ENCODE results near the gene VEPH1. TPM values are rescaled to one million over a fixed set of nuclear protein-coding genes. Genes with fewer than 3 reads are reported as not detected.

Gene VEPH1
- total and polyA plus RNA-seq, 2 donors (not counting 1 experiment from before 2014, with no cell fraction given), result not detected

GRCh38 chr3:157488144-157488543 is 15.1 kb downstream of the VEPH1 start:
- no peaks in the 10 kb centered on the region for H3K9me3 ChIP-seq (ENCODE audit: control extremely low read depth in 1 of 3, control insufficient read depth in 2 of 3, insufficient read depth in 1 of 3, low read length in 2 of 3)
- Mint-ChIP-seq H3K27ac (no peak overlapping the region), H3K4me3 (no peak overlapping the region), H3K9me3 (ENCODE audit: insufficient read depth) (no peaks in the 10 kb centered on the region), H3K27me3 (peaks cover 8% of the 10 kb centered on the region), H3K4me1 (no peaks in the 10 kb centered on the region)
- no peak for TF ChIP-seq EZH2 (IDR thresholded peaks at IDR 0.05; ENCODE audit: borderline replicate concordance, insufficient read depth, low read depth, low read length, poor library complexity, severe bottlenecking)
- no peak for TF ChIP-seq CTCF (IDR thresholded peaks at IDR 0.05)
- H3K79me2 ChIP-seq (ENCODE audit: control insufficient read depth, insufficient read depth, low read length), result no peaks in the 10 kb centered on the region
- CTCF ChIA-PET, result interaction anchor here (1.0 kb wide), 1 partner anchor 8 kb away, joined by 5 read pairs; no protein-coding TSS in a partner anchor
- POLR2A ChIA-PET, result no interaction called here
- no peak overlapping the region for H3K4me3 ChIP-seq (ENCODE audit: control extremely low read depth in 1 of 5, extremely low read depth in 1 of 5, insufficient read depth in 1 of 5, low read depth in 2 of 5, low read length in 4 of 5)
- no peak overlapping the region for H3K27ac ChIP-seq (ENCODE audit: low read length in 2 of 2)
- ATAC-seq (ENCODE audit: low read depth) (no peak), DNase-seq (no peak)
- no peaks in the 10 kb centered on the region for H3K36me3 ChIP-seq (replicated peaks in 1 of 2; ENCODE audit: control extremely low read depth in 1 of 2, control insufficient read depth in 1 of 2, extremely low read depth in 1 of 2, insufficient read depth in 2 of 2, low read length in 1 of 2)
- no peak overlapping the region for H3K9ac ChIP-seq (ENCODE audit: low read length)
- no peaks in the 10 kb centered on the region for H3K27me3 ChIP-seq (replicated peaks in 1 of 4; ENCODE audit: control extremely low read depth in 1 of 4, control insufficient read depth in 3 of 4, insufficient read depth in 4 of 4, low read length in 3 of 4)
- intact Hi-C loops (cut with micrococcal nuclease), result no loop called here
- H4K20me1 ChIP-seq (ENCODE audit: control insufficient read depth, insufficient read depth, low read length, poor library complexity, severe bottlenecking), result no peaks in the 10 kb centered on the region
- no peak overlapping the region for H2AFZ ChIP-seq (ENCODE audit: insufficient read depth, low read depth, low read length, poor library complexity, severe bottlenecking)
- H3K4me1 ChIP-seq (ENCODE audit: control insufficient read depth in 2 of 2, insufficient read depth in 2 of 2, low read length in 2 of 2), result no peaks in the 10 kb centered on the region
- no peak overlapping the region for H3K4me2 ChIP-seq (replicated peaks; ENCODE audit: low read depth, low read length, poor library complexity, severe bottlenecking)

GRCh38 chr3:157487339-157487738 is 15.9 kb downstream of the VEPH1 start:
- H2AFZ ChIP-seq (ENCODE audit: insufficient read depth, low read depth, low read length, poor library complexity, severe bottlenecking), result no peak overlapping the region
- no peak overlapping the region for H3K4me3 Mint-ChIP-seq
- DNase-seq (no peak), ATAC-seq (ENCODE audit: low read depth) (no peak)
- no peaks in the 10 kb centered on the region for H3K79me2 ChIP-seq (ENCODE audit: control insufficient read depth, insufficient read depth, low read length)
- H3K27ac Mint-ChIP-seq, result no peak overlapping the region
- H3K4me1 ChIP-seq (ENCODE audit: control insufficient read depth in 2 of 2, insufficient read depth in 2 of 2, low read length in 2 of 2), result no peaks in the 10 kb centered on the region
- ChIA-PET POLR2A (no interaction called here), CTCF (no interaction called here)
- H3K36me3 ChIP-seq (replicated peaks in 1 of 2; ENCODE audit: control extremely low read depth in 1 of 2, control insufficient read depth in 1 of 2, extremely low read depth in 1 of 2, insufficient read depth in 2 of 2, low read length in 1 of 2), result no peaks in the 10 kb centered on the region
- peaks cover 3% of the 10 kb centered on the region for H3K9me3 Mint-ChIP-seq (ENCODE audit: insufficient read depth)
- H3K27me3 Mint-ChIP-seq, result peaks cover 14% of the 10 kb centered on the region
- intact Hi-C loops (cut with micrococcal nuclease), result no loop called here
- TF ChIP-seq CTCF (IDR thresholded peaks at IDR 0.05) (no peak), EZH2 (IDR thresholded peaks at IDR 0.05; ENCODE audit: borderline replicate concordance, insufficient read depth, low read depth, low read length, poor library complexity, severe bottlenecking) (no peak)
- H3K4me3 ChIP-seq (ENCODE audit: control extremely low read depth in 1 of 5, extremely low read depth in 1 of 5, insufficient read depth in 1 of 5, low read depth in 2 of 5, low read length in 4 of 5), result no peak overlapping the region
- no peaks in the 10 kb centered on the region for H3K27me3 ChIP-seq (replicated peaks in 1 of 4; ENCODE audit: control extremely low read depth in 1 of 4, control insufficient read depth in 3 of 4, insufficient read depth in 4 of 4, low read length in 3 of 4)
- no peak overlapping the region for H3K27ac ChIP-seq (ENCODE audit: low read length in 2 of 2)
- WGBS (ENCODE audit: insufficient coverage), result no CpG with 5 or more reads among the region's 1 CpG
- H3K9ac ChIP-seq (ENCODE audit: low read length), result no peak overlapping the region
- no peaks in the 10 kb centered on the region for H3K9me3 ChIP-seq (ENCODE audit: control extremely low read depth in 1 of 3, control insufficient read depth in 2 of 3, insufficient read depth in 1 of 3, low read length in 2 of 3)
- no peak overlapping the region for H3K4me2 ChIP-seq (replicated peaks; ENCODE audit: low read depth, low read length, poor library complexity, severe bottlenecking)
- H3K4me1 Mint-ChIP-seq, result no peaks in the 10 kb centered on the region
- H4K20me1 ChIP-seq (ENCODE audit: control insufficient read depth, insufficient read depth, low read length, poor library complexity, severe bottlenecking), result no peaks in the 10 kb centered on the region

Measured in B cell (primary cell).